HepG2 (cell line): Measurements from ENCODE around the gene ZNF548. TPM values are rescaled to one million over a fixed set of nuclear protein-coding genes. Genes with fewer than 3 reads are reported as not detected.

ENCODE experiments used
- DRAP1 ChIP-seq: IDR thresholded peaks from 2 replicates; pipeline ENCODE4 v1.6.1; 2016; ENCODE audit warnings: missing genetic modification reagents, missing compliant biosample characterization
- FOXJ3 ChIP-seq: sonication (generic); formaldehyde crosslinking; IDR thresholded peaks from 2 replicates; pipeline ENCODE4 v1.4.0; 2020; ENCODE audit warnings: missing genetic modification reagents, mild to moderate bottlenecking, borderline replicate concordance
- KAT8 ChIP-seq: IDR thresholded peaks from 2 replicates; pipeline ENCODE4 v1.6.1; 2016; ENCODE audit warnings: missing genetic modification reagents, missing compliant biosample characterization
- MATR3 ChIP-seq: sonication (generic); formaldehyde crosslinking; IDR thresholded peaks from 2 replicates; pipeline ENCODE4 v1.4.0; 2020; ENCODE audit warnings: missing genetic modification reagents
- MLX ChIP-seq: IDR thresholded peaks from 2 replicates; pipeline ENCODE4 v1.6.1; 2016
- POLR2AphosphoS2 ChIP-seq: IDR thresholded peaks from 2 replicates; pipeline ENCODE4 v1.6.1; 2011; ENCODE audit warnings: low read depth, low read length, improper control_type of control experiment
- POLR2AphosphoS5 ChIP-seq: IDR thresholded peaks from 2 replicates; pipeline ENCODE4 v1.6.1; 2012; ENCODE audit warnings: low read depth, low read length
- SIX1 ChIP-seq: sonication (generic); formaldehyde crosslinking; IDR thresholded peaks from 2 replicates; pipeline ENCODE4 v1.4.0; 2020; ENCODE audit warnings: missing genetic modification reagents, borderline replicate concordance
- SOX6 ChIP-seq, 2 experiments: fragments of 450-650 bp in 1 of 2; sonication (generic) in 1 of 2; formaldehyde crosslinking in 1 of 2; IDR thresholded peaks; 2 replicates each; pipeline versions ENCODE4 v1.4.0 to v1.6.1; 2017 to 2020; ENCODE audit warnings: antibody characterized with exemption in 1 of 2, mild to moderate bottlenecking in 1 of 2, missing genetic modification reagents in 1 of 2
- SRSF9 ChIP-seq: fragments of 200-400 bp; formaldehyde crosslinking; IDR thresholded peaks from 2 replicates; pipeline ENCODE4 v1.6.1; 2018; ENCODE audit warnings: borderline replicate concordance, mild to moderate bottlenecking, low read depth, low read length; ENCODE audit not compliant: insufficient read depth, poor library complexity, severe bottlenecking
- ZBTB4 ChIP-seq: sonication (generic); formaldehyde crosslinking; IDR thresholded peaks from 2 replicates; pipeline ENCODE4 v1.4.0; 2020; ENCODE audit warnings: missing genetic modification reagents, mild to moderate bottlenecking, borderline replicate concordance
- ZNF253 ChIP-seq: sonication (generic); formaldehyde crosslinking; IDR thresholded peaks from 2 replicates; pipeline ENCODE4 v1.8.0; 2022; ENCODE audit warnings: mild to moderate bottlenecking, missing genetic modification reagents, borderline replicate concordance
- ZNF335 ChIP-seq: sonication (generic); formaldehyde crosslinking; IDR thresholded peaks from 2 replicates; pipeline ENCODE4 v1.4.0; 2020; ENCODE audit warnings: missing genetic modification reagents
- ZNF362 ChIP-seq: sonication (generic); formaldehyde crosslinking; IDR thresholded peaks from 2 replicates; pipeline ENCODE4 v1.4.0; 2020; ENCODE audit warnings: missing genetic modification reagents, mild to moderate bottlenecking, borderline replicate concordance
- ZNF484 ChIP-seq: sonication (generic); formaldehyde crosslinking; IDR thresholded peaks from 2 replicates; pipeline ENCODE4 v1.5.1; 2020; ENCODE audit warnings: mild to moderate bottlenecking, low read depth, missing genetic modification reagents, borderline replicate concordance
- ZNF567 ChIP-seq: sonication (generic); formaldehyde crosslinking; IDR thresholded peaks from 2 replicates; pipeline ENCODE4 v1.8.1; 2023; ENCODE audit warnings: mild to moderate bottlenecking, missing genetic modification reagents, borderline replicate concordance
- ZNF75D ChIP-seq: sonication (generic); formaldehyde crosslinking; IDR thresholded peaks from 2 replicates; pipeline ENCODE4 v1.8.1; 2023; ENCODE audit warnings: missing genetic modification reagents, mild to moderate bottlenecking, borderline replicate concordance
- ZNF772 ChIP-seq: sonication (generic); formaldehyde crosslinking; IDR thresholded peaks from 2 replicates; pipeline ENCODE4 v1.5.0; 2020; ENCODE audit warnings: mild to moderate bottlenecking, missing genetic modification reagents
- ZNF777 ChIP-seq: sonication (generic); formaldehyde crosslinking; IDR thresholded peaks from 2 replicates; pipeline ENCODE4 v1.4.0; 2020; ENCODE audit warnings: missing genetic modification reagents
- ZNF784 ChIP-seq: sonication (generic); formaldehyde crosslinking; IDR thresholded peaks from 2 replicates; pipeline ENCODE4 v1.5.1; 2020; ENCODE audit warnings: missing genetic modification reagents, mild to moderate bottlenecking, borderline replicate concordance
- ZNF790 ChIP-seq: sonication (generic); formaldehyde crosslinking; IDR thresholded peaks from 2 replicates; pipeline ENCODE4 v1.8.0; 2022; ENCODE audit warnings: missing genetic modification reagents, mild to moderate bottlenecking, borderline replicate concordance
- polyA plus RNA-seq, 8 experiments: library from polyadenylated mRNA; depleted of rRNA in 3 of 8; stranded (reverse) in 7 of 8; unstranded in 1 of 8; fragments of >200 nt; fragmentation: Illumina TruSeq in 4 of 8; extraction: Trizol in 4 of 8; gene quantifications; 2 replicates each; pipeline versions ENCODE4 v1.2.1 to v1.2.3, GENCODE V29; 2011 to 2016; ENCODE audit warnings: low read depth in 4 of 8, missing spikeins in 1 of 8, mixed read lengths in 1 of 8; ENCODE audit not compliant: insufficient read depth in 1 of 8
- total RNA-seq, 5 experiments: library from RNA; depleted of rRNA; stranded (reverse); fragments of >200 nt; fragmentation: Illumina TruSeq; extraction: Trizol; gene quantifications; 2 replicates each; pipeline ENCODE4 v1.2.3, GENCODE V29; 2016; ENCODE audit warnings: low read depth in 1 of 5

The ZNF548 gene
- total and polyA plus RNA-seq, 2 of the 13 experiments (the other 11 are each of a cell fraction or from before 2014, with no cell fraction given) = 19.6 to 24.9 TPM

- TF ChIP-seq ZBTB4 (CRISPR knock-in tag) = no peak
- TF ChIP-seq ZNF335 = no peak
- TF ChIP-seq ZNF777 = no peak
- TF ChIP-seq ZNF484 (CRISPR knock-in tag) = no peak
- no peak for TF ChIP-seq FOXJ3 (CRISPR knock-in tag)
- peak; percentile 78; the same call in 1 of the 2 replicates for TF ChIP-seq ZNF567
- no peak for TF ChIP-seq MLX
- peak; percentile 51; the same call in 1 of the 2 replicates for TF ChIP-seq DRAP1 (CRISPR knock-in tag)
- TF ChIP-seq ZNF790 (CRISPR knock-in tag) = no peak
- TF ChIP-seq POLR2AphosphoS2 = no peak; the same call in 1 of the 2 replicates
- no peak for TF ChIP-seq SIX1
- TF ChIP-seq POLR2AphosphoS5 = peak; percentile 51
- no peak for TF ChIP-seq MATR3 (CRISPR knock-in tag)
- TF ChIP-seq ZNF772 (CRISPR knock-in tag) = 0 out of 2 replicates have a peak, but pooled peaks have one; percentile 27
- peak; percentile 97 for TF ChIP-seq KAT8 (CRISPR knock-in tag)
- TF ChIP-seq ZNF784 = no peak; the same call in 1 of the 2 replicates
- TF ChIP-seq SRSF9 = no peak
- TF ChIP-seq ZNF362 (CRISPR knock-in tag) = no peak
- TF ChIP-seq ZNF75D (CRISPR knock-in tag) = no peak
- TF ChIP-seq ZNF253 (CRISPR knock-in tag) = no peak
- TF ChIP-seq SOX6 (IDR thresholded peaks at IDR 0.05) = no peak
- peak; percentile 59 for TF ChIP-seq SOX6 (CRISPR knock-in tag; IDR thresholded peaks at IDR 0.05)
Measured at GRCh38 chr19:57389730-57390598, at the start of gene ZNF548 (continued).
